Measurements from ENCODE around the gene KRABD2.

DNA sequence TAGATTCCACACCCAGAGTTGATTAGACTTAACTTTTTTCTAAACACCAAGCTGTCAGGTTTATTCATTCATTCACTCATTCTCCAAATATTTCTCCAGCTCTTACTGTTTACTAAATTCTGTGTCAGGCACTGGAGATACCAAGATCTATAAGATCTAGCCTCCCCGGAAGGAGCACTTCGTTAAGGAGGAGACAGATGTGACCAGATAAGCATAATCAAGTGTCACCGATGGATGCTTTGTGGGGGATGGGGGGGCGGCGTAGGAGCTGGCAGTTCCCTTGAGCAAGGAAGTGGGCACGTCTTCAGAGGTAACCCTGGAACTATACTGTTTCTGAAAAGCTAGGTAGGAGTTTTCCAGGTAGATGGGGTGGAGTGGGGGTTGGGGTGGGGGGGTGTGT, 10.3 kb upstream of the KRABD2 start:
- TF ChIP-seq, protein P1, sequence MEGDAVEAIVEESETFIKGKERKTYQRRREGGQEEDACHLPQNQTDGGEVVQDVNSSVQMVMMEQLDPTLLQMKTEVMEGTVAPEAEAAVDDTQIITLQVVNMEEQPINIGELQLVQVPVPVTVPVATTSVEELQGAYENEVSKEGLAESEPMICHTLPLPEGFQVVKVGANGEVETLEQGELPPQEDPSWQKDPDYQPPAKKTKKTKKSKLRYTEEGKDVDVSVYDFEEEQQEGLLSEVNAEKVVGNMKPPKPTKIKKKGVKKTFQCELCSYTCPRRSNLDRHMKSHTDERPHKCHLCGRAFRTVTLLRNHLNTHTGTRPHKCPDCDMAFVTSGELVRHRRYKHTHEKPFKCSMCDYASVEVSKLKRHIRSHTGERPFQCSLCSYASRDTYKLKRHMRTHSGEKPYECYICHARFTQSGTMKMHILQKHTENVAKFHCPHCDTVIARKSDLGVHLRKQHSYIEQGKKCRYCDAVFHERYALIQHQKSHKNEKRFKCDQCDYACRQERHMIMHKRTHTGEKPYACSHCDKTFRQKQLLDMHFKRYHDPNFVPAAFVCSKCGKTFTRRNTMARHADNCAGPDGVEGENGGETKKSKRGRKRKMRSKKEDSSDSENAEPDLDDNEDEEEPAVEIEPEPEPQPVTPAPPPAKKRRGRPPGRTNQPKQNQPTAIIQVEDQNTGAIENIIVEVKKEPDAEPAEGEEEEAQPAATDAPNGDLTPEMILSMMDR (IDR thresholded peaks at IDR 0.05) = no peak
- no peak for TF ChIP-seq EZH2 (IDR thresholded peaks at IDR 0.05; ENCODE audit: borderline replicate concordance, insufficient read depth, low read depth, low read length, poor library complexity, severe bottlenecking)

Measured in B cell (primary cell).